ENCODE data around the gene SCFD2. TPM values are rescaled to one million over a fixed set of nuclear protein-coding genes. Genes with fewer than 3 reads are reported as not detected.

Gene SCFD2
- polyA plus RNA-seq, 3 donors, result 5.4 to 9.4 (median 6.7) TPM

DNA sequence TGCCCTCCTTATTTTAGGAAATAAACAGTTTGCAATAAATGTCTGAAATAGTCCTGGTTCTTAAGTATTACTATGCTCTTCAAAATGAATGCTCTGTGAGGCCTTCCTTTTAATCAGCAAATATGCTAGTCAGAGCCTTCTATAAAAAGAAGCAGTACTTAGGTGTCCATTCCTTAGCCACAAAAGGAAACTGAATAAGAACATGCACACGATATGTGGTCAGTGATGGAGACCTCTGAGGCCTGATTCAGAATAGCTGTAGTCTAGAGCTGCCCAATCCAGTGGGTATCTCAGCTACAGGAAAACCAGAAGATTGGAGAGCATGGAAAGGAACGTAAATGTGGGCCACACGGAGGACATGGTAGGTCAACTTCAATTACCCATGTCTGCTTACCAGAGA is 361.9 kb downstream of the SCFD2 start:
- Histone ChIP-seq H3K27me3 (ENCODE audit: control insufficient read depth in 2 of 2, insufficient read depth in 2 of 2, low read length in 2 of 2) (no peaks in the 10 kb centered on the region), H3K79me2 (ENCODE audit: insufficient read depth, low read length) (no peaks in the 10 kb centered on the region), H3K4me3 (replicated peaks in 1 of 3; ENCODE audit: low read depth in 2 of 3, low read length in 3 of 3) (no peak overlapping the region), H4K20me1 (ENCODE audit: insufficient read depth, low read length) (no peaks in the 10 kb centered on the region), H2AFZ (ENCODE audit: insufficient read depth, low read depth, low read length, poor library complexity, severe bottlenecking) (no peak overlapping the region), H3K9me3 (replicated peaks in 1 of 2; ENCODE audit: control insufficient read depth in 1 of 2, insufficient read depth in 1 of 2, low read length in 2 of 2) (no peaks in the 10 kb centered on the region), H3K4me2 (replicated peaks; ENCODE audit: extremely low read depth, low read length, poor library complexity, severe bottlenecking) (no peak overlapping the region), H3K27ac (ENCODE audit: low read depth in 1 of 2, low read length in 2 of 2) (no peak overlapping the region), H3K4me1 (ENCODE audit: control insufficient read depth in 1 of 2, insufficient read depth in 2 of 2, low read length in 2 of 2) (no peaks in the 10 kb centered on the region), H3K9ac (ENCODE audit: insufficient read depth, low read length, poor library complexity, severe bottlenecking) (no peak overlapping the region), H3K36me3 (replicated peaks in 1 of 2; ENCODE audit: control insufficient read depth in 1 of 2, insufficient read depth in 2 of 2, low read length in 2 of 2) (no peaks in the 10 kb centered on the region)
- Mint-ChIP-seq H3K4me3 (no peak overlapping the region), H3K9me3 (peaks cover 0 to 6% (median 1%) of the 10 kb centered on the region in 7 donors), H3K36me3 (peaks cover 3 to 4% of the 10 kb centered on the region in 2 donors), H3K4me1 (peaks cover 14% of the 10 kb centered on the region), H3K27ac (no peak overlapping the region), H3K27me3 (ENCODE audit: low read depth in 3 of 3) (no peaks in the 10 kb centered on the region)
- intact Hi-C loops (cut with micrococcal nuclease), result no loop called here
- no peak for DNase-seq
- WGBS (ENCODE audit: insufficient coverage), result 55% methylated on average over 1 of the region's 3 CpGs
- no peak for TF ChIP-seq CTCF (IDR thresholded peaks at IDR 0.05)

DNA sequence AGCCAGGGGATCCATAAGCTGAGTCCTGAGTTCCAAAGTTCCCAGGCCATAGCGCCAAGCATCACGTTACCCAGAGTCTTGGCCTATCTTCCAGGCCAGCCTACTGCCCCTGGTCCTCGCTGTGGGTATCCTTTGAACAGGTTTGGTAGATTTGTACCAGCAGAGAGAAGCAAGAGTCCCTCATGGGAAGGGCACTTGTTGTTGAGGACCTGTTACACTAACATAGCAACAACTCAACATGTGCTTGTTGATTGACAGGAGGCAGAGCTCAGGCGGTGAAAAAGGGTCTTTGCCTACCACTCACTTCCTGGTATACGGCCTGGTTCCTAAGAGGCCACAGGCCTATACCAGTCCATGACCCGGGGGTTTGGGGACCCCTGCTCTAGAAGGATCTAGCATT is 365.3 kb downstream of the SCFD2 start:
- 92% methylated on average over 2 of the region's 6 CpGs for WGBS (ENCODE audit: insufficient coverage)
- H3K4me3 Mint-ChIP-seq, result no peak overlapping the region

More for the DNA sequence above, 365.3 kb downstream of the SCFD2 start:
- peak overlapping the region in 1 of 7 donors; percentile 13 for H3K27ac Mint-ChIP-seq
- Histone ChIP-seq H3K9me3 (replicated peaks in 1 of 2; ENCODE audit: control insufficient read depth in 1 of 2, insufficient read depth in 1 of 2, low read length in 2 of 2) (no peaks in the 10 kb centered on the region), H3K9ac (ENCODE audit: insufficient read depth, low read length, poor library complexity, severe bottlenecking) (no peak overlapping the region), H4K20me1 (ENCODE audit: insufficient read depth, low read length) (no peaks in the 10 kb centered on the region), H3K4me3 (replicated peaks in 1 of 3; ENCODE audit: low read depth in 2 of 3, low read length in 3 of 3) (no peak overlapping the region), H3K4me2 (replicated peaks; ENCODE audit: extremely low read depth, low read length, poor library complexity, severe bottlenecking) (no peak overlapping the region), H3K27me3 (ENCODE audit: control insufficient read depth in 2 of 2, insufficient read depth in 2 of 2, low read length in 2 of 2) (no peaks in the 10 kb centered on the region), H3K36me3 (replicated peaks in 1 of 2; ENCODE audit: control insufficient read depth in 1 of 2, insufficient read depth in 2 of 2, low read length in 2 of 2) (no peaks in the 10 kb centered on the region), H3K79me2 (ENCODE audit: insufficient read depth, low read length) (no peaks in the 10 kb centered on the region), H3K27ac (ENCODE audit: low read depth in 1 of 2, low read length in 2 of 2) (no peak overlapping the region), H2AFZ (ENCODE audit: insufficient read depth, low read depth, low read length, poor library complexity, severe bottlenecking) (no peak overlapping the region), H3K4me1 (ENCODE audit: control insufficient read depth in 1 of 2, insufficient read depth in 2 of 2, low read length in 2 of 2) (no peaks in the 10 kb centered on the region)
- H3K36me3 Mint-ChIP-seq, result peaks cover 0 to 1% of the 10 kb centered on the region in 2 donors
- intact Hi-C loops (cut with micrococcal nuclease), result no loop called here
- TF ChIP-seq CTCF (IDR thresholded peaks at IDR 0.05), result no peak
- no peak for DNase-seq
- H3K4me1 Mint-ChIP-seq, result peaks cover 10% of the 10 kb centered on the region
- no peaks in the 10 kb centered on the region for H3K27me3 Mint-ChIP-seq (ENCODE audit: low read depth in 3 of 3)
- no peaks in the 10 kb centered on the region for H3K9me3 Mint-ChIP-seq
